GM23248 (cell line): Measurements from ENCODE around the gene CST6.

Experiments
- EZH2 ChIP-seq: fragments of 200-600 bp; sonication (generic); IDR thresholded peaks from 2 replicates; pipeline ENCODE4 v1.6.1; 2018; ENCODE audit warnings: antibody characterized with exemption, mild to moderate bottlenecking; ENCODE audit not compliant: insufficient read depth, poor library complexity, severe bottlenecking
- EZH2phosphoT487 ChIP-seq: fragments of 200-600 bp; sonication (generic); IDR thresholded peaks from 2 replicates; pipeline ENCODE4 v1.6.1; 2018; ENCODE audit warnings: antibody characterized with exemption, moderate library complexity, mild to moderate bottlenecking, low read depth; ENCODE audit not compliant: insufficient read depth

- no peak for TF ChIP-seq EZH2
- no peak for TF ChIP-seq EZH2phosphoT487
These were observed 8.5 kb upstream of the CST6 start for GRCh38 chr11:66003291-66003690.
